ENCODE results near the gene TERT. TPM values are rescaled to one million over a fixed set of nuclear protein-coding genes. Genes with fewer than 3 reads are reported as not detected.
"Not testable (repeated sequence)": the region's sequence is repeated elsewhere in the genome, so short reads cannot be mapped to it uniquely, and the experiment has no call there.

The TERT gene
- total RNA-seq, 2 experiments from 2014 or later: 4.7 to 7.3 TPM

DNA sequence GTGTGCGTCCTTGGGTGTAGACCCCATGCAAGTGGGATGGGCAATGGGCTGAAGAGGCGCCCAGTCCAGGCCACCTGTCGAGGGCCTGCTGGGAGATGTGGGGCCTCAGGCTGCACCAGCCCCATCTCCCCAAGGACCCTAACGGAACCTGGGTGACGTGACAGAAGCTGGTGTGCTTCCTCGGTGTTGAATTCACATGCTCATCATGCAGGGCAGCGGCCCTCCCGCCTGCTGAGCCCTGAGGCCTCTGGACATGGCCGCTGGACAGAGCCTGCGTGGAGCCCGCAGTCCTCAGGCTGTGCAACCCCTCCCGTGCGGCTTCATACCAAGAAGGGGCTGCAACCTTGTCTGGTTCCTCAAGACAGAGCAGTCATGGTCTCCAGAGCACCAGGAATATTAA, 26.8 kb downstream of the TERT start:
- POLR2A ChIA-PET: no interaction called here
- intact Hi-C loops (cut with micrococcal nuclease): no loop called here

DNA sequence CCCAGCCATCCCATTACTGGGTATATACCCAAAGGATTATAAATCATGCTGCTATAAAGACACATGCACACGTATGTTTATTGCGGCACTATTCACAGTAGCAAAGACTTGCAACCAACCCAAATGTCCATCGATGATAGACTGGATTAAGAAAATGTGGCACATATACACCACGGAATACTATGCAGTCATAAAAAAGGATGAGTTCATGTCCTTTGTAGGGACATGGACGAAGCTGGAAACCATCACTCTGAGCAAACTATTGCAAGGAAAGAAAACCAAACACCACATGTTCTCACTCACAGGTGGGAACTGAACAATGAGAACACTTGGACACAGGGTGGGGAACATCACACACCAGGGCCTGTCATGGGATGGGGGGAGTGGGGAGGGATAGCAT, 27.4 kb downstream of the TERT start:
- POLR2A ChIA-PET; DNase-seq; H3K9me3 Mint-ChIP-seq; intact Hi-C loops (cut with micrococcal nuclease); H3K4me3 Mint-ChIP-seq; H3K27me3 Mint-ChIP-seq; H3K4me1 Mint-ChIP-seq (ENCODE audit: low read depth); H3K27ac Mint-ChIP-seq; H3K36me3 Mint-ChIP-seq: not testable (repeated sequence)
- CTCF ChIA-PET: interaction anchor here (1.4 kb wide), 1 partner anchor 113 kb away, joined by 5 read pairs; no protein-coding TSS in a partner anchor

More for the DNA sequence above, 26.8 kb downstream of the TERT start:
- Mint-ChIP-seq H3K4me3 (no peak overlapping the region), H3K27ac (no peak overlapping the region), H3K4me1 (ENCODE audit: low read depth) (peaks cover 8% of the 10 kb centered on the region), H3K36me3 (no peaks in the 10 kb centered on the region), H3K9me3 (no peaks in the 10 kb centered on the region), H3K27me3 (no peaks in the 10 kb centered on the region)
- CTCF ChIA-PET: no interaction called here
- no peak for DNase-seq

DNA sequence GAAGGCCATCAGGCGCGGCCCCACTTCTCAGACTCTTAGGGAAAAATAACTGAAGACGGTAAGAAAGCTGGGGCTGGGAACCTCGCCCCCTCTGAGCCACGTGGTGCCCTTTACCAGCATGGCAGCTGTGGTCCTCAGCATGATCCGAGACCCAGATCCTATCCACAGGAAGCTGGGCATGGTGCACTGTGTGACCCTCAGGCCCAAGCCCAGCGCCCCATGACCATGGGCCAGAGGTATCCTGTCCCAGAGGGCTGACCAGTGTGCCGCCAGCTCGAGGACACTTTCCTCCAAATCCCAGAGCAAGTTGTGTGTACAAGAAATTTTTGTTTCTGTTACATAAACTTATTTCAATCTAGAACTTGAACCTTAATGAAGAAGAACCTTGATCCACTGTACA, 28.1 kb downstream of the TERT start:
- H3K27ac Mint-ChIP-seq: no peak overlapping the region
- peaks cover 8% of the 10 kb centered on the region for H3K4me1 Mint-ChIP-seq (ENCODE audit: low read depth)
- no peak overlapping the region for H3K4me3 Mint-ChIP-seq
- H3K36me3 Mint-ChIP-seq: no peaks in the 10 kb centered on the region
- H3K9me3 Mint-ChIP-seq: no peaks in the 10 kb centered on the region
- H3K27me3 Mint-ChIP-seq: no peaks in the 10 kb centered on the region
- POLR2A ChIA-PET: no interaction called here
- intact Hi-C loops (cut with micrococcal nuclease): no loop called here
- CTCF ChIA-PET: interaction anchor here (1.4 kb wide), 1 partner anchor 113 kb away, joined by 5 read pairs; no protein-coding TSS in a partner anchor
- no peak for DNase-seq

DNA sequence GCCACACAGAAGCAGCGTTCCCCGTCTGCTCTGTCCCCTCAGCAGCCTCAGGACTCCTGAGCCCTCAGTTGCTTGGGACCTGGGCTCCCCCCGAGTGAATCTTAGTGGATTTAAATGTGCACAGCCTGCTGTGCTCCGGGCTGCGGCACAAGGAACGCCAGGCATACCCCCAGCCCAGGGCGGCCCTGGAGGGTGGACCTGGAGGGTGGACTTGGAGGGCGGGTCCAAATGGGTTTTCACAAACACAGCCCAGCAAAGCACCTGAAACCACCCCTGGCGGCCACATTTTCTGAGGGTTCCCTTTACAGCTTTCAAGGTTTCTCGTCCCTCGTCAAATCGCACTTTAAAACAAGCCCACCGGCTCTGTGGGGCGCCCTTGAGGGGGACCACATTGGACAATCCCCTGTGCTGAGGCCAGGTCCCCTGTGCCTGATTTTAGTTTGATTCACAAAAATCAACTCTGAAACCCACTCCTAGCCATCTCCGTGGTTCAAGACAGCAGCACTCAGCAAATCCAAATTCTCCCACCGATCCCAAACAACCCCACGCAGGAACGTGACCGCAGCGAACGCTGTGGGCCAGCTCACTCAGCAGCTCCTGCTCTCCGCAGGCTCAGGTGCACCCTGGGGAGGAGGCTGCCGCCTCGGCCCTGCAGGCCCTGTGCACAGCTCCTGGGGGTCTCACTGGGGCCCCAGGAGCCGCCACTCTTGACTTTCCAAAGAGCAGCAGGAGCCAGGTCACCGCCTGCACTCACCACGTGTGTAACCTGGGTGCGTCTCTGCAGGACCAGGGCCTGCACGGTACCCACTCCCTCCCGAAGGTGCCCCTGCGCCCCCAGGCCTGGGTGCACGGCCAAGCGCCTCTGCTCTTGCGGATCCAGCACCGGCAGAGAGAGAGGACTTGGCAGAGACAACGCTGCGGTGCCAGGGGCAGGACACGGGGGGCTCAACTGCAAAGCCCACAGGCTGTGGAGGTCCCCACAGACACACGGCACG, 29.1 kb downstream of the TERT start:
- Mint-ChIP-seq H3K9me3 (no peaks in the 10 kb centered on the region), H3K27me3 (no peaks in the 10 kb centered on the region), H3K4me3 (no peak overlapping the region), H3K36me3 (no peaks in the 10 kb centered on the region), H3K4me1 (ENCODE audit: low read depth) (peaks cover 8% of the 10 kb centered on the region), H3K27ac (no peak overlapping the region)
- intact Hi-C loops (cut with micrococcal nuclease): no loop called here
- ChIA-PET POLR2A (no interaction called here), CTCF (interaction anchor here (1.4 kb wide), 1 partner anchor 114 kb away, joined by 5 read pairs; no protein-coding TSS in a partner anchor)
- no peak for DNase-seq

DNA sequence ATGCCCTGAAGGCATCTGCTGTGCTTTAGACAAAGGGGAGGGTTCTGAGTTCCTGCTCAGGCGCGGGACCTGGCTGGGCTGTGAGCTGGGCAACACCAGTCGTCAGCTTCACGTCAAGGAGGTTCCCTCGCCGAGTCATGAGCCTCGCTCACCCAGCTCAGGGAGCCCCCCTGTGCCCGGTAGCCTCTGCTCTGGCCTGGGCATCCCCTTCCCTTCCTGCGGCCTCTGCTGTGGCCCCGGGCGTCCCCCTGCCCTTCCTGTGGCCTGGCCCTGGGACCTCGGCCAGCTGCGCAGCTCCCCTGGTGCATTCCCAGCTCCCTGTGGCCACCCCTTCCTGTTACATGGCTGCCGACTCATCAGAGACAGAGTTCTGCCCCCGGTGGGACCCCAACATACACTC, 29.8 kb downstream of the TERT start:
- intact Hi-C loops (cut with micrococcal nuclease): no loop called here
- H3K9me3 Mint-ChIP-seq: no peaks in the 10 kb centered on the region
- ChIA-PET CTCF (no interaction called here), POLR2A (no interaction called here)
- no peaks in the 10 kb centered on the region for H3K36me3 Mint-ChIP-seq
- DNase-seq: no peak
- H3K27ac Mint-ChIP-seq: no peak overlapping the region
- no peaks in the 10 kb centered on the region for H3K27me3 Mint-ChIP-seq
- no peak overlapping the region for H3K4me3 Mint-ChIP-seq
- peaks cover 8% of the 10 kb centered on the region for H3K4me1 Mint-ChIP-seq (ENCODE audit: low read depth)

DNA sequence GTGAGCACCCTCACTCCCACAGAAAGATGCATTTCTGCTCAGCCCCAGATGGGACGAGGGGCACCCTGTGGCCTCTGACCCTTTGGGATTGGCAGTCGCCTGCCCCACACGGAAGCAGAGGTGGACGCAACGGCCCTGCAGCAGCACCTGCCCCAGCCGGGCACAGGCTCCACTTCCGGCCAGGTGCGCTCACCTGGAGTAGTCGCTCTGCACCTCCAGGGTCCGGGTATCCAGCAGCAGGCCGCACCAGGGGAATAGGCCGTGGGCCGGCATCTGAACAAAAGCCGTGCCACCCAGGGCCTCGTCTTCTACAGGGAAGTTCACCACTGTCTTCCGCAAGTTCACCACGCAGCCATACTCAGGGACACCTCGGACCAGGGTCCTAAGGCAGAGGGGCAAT, 30.7 kb downstream of the TERT start:
- Mint-ChIP-seq H3K4me3 (no peak overlapping the region), H3K36me3 (no peaks in the 10 kb centered on the region), H3K27ac (no peak overlapping the region), H3K9me3 (no peaks in the 10 kb centered on the region), H3K4me1 (ENCODE audit: low read depth) (peaks cover 8% of the 10 kb centered on the region), H3K27me3 (no peaks in the 10 kb centered on the region)
- CTCF ChIA-PET: no interaction called here
- POLR2A ChIA-PET: no interaction called here
- intact Hi-C loops (cut with micrococcal nuclease): no loop called here
- DNase-seq: no peak

DNA sequence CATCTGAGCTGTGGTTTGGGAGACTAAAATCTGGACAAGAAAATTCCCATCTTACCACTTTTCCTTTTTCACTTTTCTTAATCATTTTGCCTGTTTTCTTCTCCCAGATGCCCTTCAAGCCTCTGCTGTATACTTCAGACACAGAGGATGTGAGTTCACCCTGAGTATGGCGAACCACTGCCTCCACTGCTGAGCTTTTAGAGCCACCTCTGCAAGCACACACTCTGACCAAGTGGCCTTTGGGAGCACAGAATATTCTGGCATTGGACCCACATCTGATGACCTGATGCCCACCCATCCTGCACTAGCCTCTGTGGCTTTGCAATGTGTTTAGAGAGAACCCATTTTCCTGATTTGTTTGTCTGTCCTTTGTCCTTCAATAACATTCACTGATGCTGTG, 32.5 kb downstream of the TERT start:
- Mint-ChIP-seq H3K4me1 (ENCODE audit: low read depth) (no peaks in the 10 kb centered on the region), H3K27me3 (no peaks in the 10 kb centered on the region), H3K36me3 (no peaks in the 10 kb centered on the region), H3K9me3 (no peaks in the 10 kb centered on the region), H3K4me3 (no peak overlapping the region), H3K27ac (no peak overlapping the region)
- DNase-seq: no peak
- ChIA-PET POLR2A (no interaction called here), CTCF (no interaction called here)
- intact Hi-C loops (cut with micrococcal nuclease): no loop called here

DNA sequence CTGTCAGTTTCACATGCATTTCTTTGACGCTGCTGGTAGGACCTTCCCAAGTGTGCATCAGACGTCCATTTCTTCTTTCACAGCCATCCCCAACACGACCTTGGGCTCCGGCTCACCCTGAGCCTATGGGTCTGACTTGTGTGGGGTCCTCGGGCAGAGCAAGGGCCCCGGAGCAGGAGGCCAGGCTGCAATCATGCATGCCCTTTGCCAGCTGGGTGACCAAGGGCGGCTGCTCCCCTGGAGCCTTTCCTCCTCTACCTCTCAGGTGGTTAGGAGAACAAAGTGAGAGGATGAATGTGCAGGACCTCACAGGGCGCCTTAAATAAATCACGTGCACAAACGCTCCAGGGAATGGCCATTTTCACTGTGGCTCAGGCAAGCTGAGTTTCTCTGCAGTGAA, 33.2 kb downstream of the TERT start:
- Mint-ChIP-seq H3K27me3 (no peaks in the 10 kb centered on the region), H3K9me3 (no peaks in the 10 kb centered on the region), H3K4me1 (ENCODE audit: low read depth) (no peaks in the 10 kb centered on the region), H3K36me3 (no peaks in the 10 kb centered on the region), H3K4me3 (no peak overlapping the region), H3K27ac (no peak overlapping the region)
- intact Hi-C loops (cut with micrococcal nuclease): no loop called here
- DNase-seq: no peak
- POLR2A ChIA-PET: no interaction called here
- CTCF ChIA-PET: no interaction called here

DNA sequence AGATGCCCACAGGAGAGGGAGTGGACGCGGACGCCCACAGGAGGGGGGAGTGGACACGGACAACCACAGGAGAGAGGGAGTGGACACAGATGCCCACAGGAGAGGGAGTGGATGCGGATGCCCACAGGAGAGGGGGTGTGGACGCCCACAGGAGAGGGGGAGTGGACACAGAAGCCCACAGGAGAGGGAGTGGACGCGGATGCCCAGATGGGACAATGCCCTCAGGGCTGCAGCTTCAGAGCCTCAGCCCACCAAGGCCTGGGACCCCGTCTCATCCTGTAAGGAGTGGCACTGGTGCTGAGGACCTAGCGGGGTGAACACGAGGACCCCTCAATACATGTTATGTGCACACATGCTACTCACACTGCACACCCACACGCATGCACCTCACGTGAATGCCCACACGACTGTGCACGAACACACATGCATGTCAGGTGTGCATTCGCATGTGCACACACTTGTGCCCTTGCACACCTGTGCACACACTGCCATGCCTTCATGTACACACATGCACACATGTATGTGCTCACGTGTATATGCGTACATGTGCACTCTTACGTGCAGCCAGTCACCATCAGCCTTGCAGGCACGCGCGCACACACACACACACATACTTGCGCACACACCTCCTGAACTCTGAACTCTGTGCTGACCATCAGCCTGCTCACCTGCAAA, 34.9 kb downstream of the TERT start:
- intact Hi-C loops (cut with micrococcal nuclease): no loop called here
- ChIA-PET CTCF (no interaction called here), POLR2A (no interaction called here)
- H3K4me1 Mint-ChIP-seq (ENCODE audit: low read depth): peaks cover 10% of the 10 kb centered on the region
- H3K27ac Mint-ChIP-seq: no peak overlapping the region
- no peak overlapping the region for H3K4me3 Mint-ChIP-seq
- no peak for DNase-seq
- H3K9me3 Mint-ChIP-seq: no peaks in the 10 kb centered on the region
- H3K36me3 Mint-ChIP-seq: no peaks in the 10 kb centered on the region
- H3K27me3 Mint-ChIP-seq: no peaks in the 10 kb centered on the region

DNA sequence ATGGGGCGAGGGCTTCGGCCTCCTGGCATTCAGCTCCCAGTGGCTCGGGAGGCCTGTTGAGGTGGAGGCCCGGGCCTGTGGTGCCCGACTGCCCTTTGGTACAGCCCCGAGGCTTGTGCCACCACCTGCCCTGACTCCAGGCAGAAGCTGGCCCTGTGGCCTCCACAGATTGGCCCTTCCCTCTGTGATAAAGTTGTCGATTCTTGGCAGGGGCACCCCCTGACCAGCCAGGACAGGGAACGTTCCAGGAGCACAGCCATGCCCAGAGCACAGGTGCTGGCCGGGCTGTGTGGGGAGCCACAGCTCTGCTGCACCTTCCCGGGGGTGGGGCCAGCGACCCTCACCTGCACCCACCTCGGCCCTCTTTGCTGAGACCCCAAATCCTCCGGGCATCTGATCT, 37.0 kb downstream of the TERT start:
- H3K27me3 Mint-ChIP-seq: no peaks in the 10 kb centered on the region
- H3K36me3 Mint-ChIP-seq: no peaks in the 10 kb centered on the region
- POLR2A ChIA-PET: no interaction called here
- peaks cover 16% of the 10 kb centered on the region for H3K4me1 Mint-ChIP-seq (ENCODE audit: low read depth)
- no peaks in the 10 kb centered on the region for H3K9me3 Mint-ChIP-seq
- intact Hi-C loops (cut with micrococcal nuclease): no loop called here
- H3K27ac Mint-ChIP-seq: no peak overlapping the region
- CTCF ChIA-PET: no interaction called here
- no peak overlapping the region for H3K4me3 Mint-ChIP-seq
- no peak for DNase-seq

DNA sequence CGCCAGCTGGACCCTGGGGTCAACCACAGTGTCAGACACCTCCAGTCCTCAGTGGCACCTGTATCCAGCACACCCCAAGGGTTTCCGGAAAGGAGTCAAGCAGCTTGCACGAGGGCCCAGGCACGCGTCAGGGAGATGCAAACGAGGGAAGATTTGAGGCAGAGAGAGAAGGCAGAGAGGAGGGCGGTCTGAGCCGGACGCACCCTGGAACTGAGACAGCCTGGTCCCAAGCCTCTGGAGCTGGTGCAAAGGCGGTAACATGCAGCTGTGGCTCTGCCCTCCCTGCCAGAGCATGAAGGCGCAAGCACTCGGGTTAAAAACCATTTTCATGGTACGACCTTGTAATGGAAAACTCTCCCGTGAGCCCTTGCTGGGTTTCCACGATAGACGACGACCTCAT, 37.5 kb downstream of the TERT start:
- no peaks in the 10 kb centered on the region for H3K27me3 Mint-ChIP-seq
- ChIA-PET POLR2A (no interaction called here), CTCF (no interaction called here)
- H3K9me3 Mint-ChIP-seq: no peaks in the 10 kb centered on the region
- intact Hi-C loops (cut with micrococcal nuclease): no loop called here
- DNase-seq: no peak
- H3K4me1 Mint-ChIP-seq (ENCODE audit: low read depth): peaks cover 16% of the 10 kb centered on the region
- H3K27ac Mint-ChIP-seq: no peak overlapping the region
- H3K36me3 Mint-ChIP-seq: no peaks in the 10 kb centered on the region
- H3K4me3 Mint-ChIP-seq: no peak overlapping the region

DNA sequence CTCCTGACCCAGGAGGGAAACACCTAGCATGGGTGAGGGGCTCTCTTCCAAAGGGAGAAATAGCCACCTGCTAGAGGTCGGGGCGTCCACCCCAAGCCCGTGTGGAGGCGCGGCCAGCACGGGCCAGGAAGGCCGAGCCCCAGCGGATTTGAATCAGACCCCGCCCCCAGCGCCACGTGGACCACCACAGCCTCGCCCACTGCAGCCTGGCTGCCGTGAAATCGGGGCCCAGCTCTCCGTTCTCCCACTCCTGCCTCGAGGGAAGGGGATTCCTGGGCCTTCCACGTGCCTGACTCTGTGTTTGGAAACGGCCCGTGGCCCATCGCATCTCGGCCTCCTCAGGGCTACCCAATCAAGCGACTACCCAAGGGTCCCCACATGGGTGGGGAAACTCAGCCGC, 38.1 kb downstream of the TERT start:
- Mint-ChIP-seq H3K4me1 (ENCODE audit: low read depth) (peaks cover 16% of the 10 kb centered on the region), H3K36me3 (no peaks in the 10 kb centered on the region), H3K27ac (no peak overlapping the region), H3K27me3 (no peaks in the 10 kb centered on the region), H3K9me3 (no peaks in the 10 kb centered on the region), H3K4me3 (no peak overlapping the region)
- POLR2A ChIA-PET: no interaction called here
- CTCF ChIA-PET: no interaction called here
- DNase-seq: no peak
- intact Hi-C loops (cut with micrococcal nuclease): no loop called here

DNA sequence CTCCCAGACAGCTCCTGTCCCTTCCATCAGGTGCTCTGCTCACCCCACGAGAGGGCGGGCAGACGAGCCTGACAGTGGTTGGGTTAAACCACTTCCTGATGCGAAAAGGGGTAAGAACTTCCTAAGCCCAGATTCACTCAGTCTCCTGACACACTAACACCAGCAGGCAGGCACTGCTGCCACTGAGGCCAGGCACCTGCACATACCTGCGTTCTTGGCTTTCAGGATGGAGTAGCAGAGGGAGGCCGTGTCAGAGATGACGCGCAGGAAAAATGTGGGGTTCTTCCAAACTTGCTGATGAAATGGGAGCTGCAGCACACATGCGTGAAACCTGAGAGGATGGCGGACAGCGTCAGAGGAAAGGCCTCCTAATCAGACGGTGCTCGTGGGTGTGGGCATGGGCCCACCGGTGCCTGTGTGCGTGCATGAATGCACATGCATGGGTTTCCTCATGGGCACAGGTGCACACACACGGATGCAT, 39.7 kb downstream of the TERT start:
- no peaks in the 10 kb centered on the region for H3K27me3 Mint-ChIP-seq
- H3K27ac Mint-ChIP-seq: peak overlapping the region; percentile 15
- H3K9me3 Mint-ChIP-seq: no peaks in the 10 kb centered on the region
- POLR2A ChIA-PET: no interaction called here
- H3K4me1 Mint-ChIP-seq (ENCODE audit: low read depth): peaks cover 16% of the 10 kb centered on the region
- CTCF ChIA-PET: no interaction called here
- peak; percentile 55 for DNase-seq
- intact Hi-C loops (cut with micrococcal nuclease): no loop called here
- H3K36me3 Mint-ChIP-seq: no peaks in the 10 kb centered on the region
- no peak overlapping the region for H3K4me3 Mint-ChIP-seq
